ENCODE data around the gene TM4SF4. TPM values are rescaled to one million over a fixed set of nuclear protein-coding genes. Genes with fewer than 3 reads are reported as not detected.

The TM4SF4 gene
- polyA plus RNA-seq, 1 donor (not counting 4 experiments of a cell fraction or from before 2014, with no cell fraction given) = not detected

GRCh38 chr3:149435996-149436885 is 38.3 kb upstream of the TM4SF4 start:
- TF ChIP-seq EZH2 (IDR thresholded peaks at IDR 0.05; ENCODE audit: low read length) (no peak), CTCF (optimal IDR thresholded peaks at IDR 0.05 in 1 of 3, IDR thresholded peaks at IDR 0.05 in 1 of 3, conservative IDR thresholded peaks at IDR 0.05 in 1 of 3; ENCODE audit: extremely low read depth in 1 of 3, insufficient read depth in 2 of 3, low read length in 3 of 3) (no peak)
- Histone ChIP-seq H3K79me2 (ENCODE audit: control insufficient read depth, insufficient read depth, low read length) (no peaks in the 10 kb centered on the region), H3K4me2 (ENCODE audit: control insufficient read depth, extremely low read depth, insufficient read depth, low read depth, low read length) (no peak overlapping the region), H4K20me1 (ENCODE audit: control insufficient read depth, extremely low read depth, insufficient read depth, low read length) (no peaks in the 10 kb centered on the region), H3K27ac (ENCODE audit: control insufficient read depth, insufficient read depth, low read length) (no peak overlapping the region), H3K27me3 (ENCODE audit: control insufficient read depth, extremely low read depth, insufficient read depth, low read length) (no peaks in the 10 kb centered on the region), H3K4me3 (ENCODE audit: control insufficient read depth in 2 of 3, extremely low read depth in 1 of 3, insufficient read depth in 2 of 3, low read depth in 1 of 3, low read length in 3 of 3) (no peak overlapping the region), H3K4me1 (ENCODE audit: control insufficient read depth, extremely low read depth, insufficient read depth, low read length) (no peaks in the 10 kb centered on the region), H3K9me1 (ENCODE audit: control insufficient read depth, extremely low read depth, insufficient read depth, low read length) (no peaks in the 10 kb centered on the region), H3K9me3 (ENCODE audit: control insufficient read depth, low read depth, low read length) (no peaks in the 10 kb centered on the region), H3K9ac (ENCODE audit: control insufficient read depth, extremely low read depth, insufficient read depth, low read length) (no peak overlapping the region), H3K36me3 (ENCODE audit: control insufficient read depth in 2 of 2, extremely low read depth in 1 of 2, insufficient read depth in 2 of 2, low read length in 2 of 2) (no peaks in the 10 kb centered on the region), H2AFZ (ENCODE audit: control insufficient read depth, low read length) (no peak overlapping the region)
- dilution Hi-C loops (cut with MboI; ENCODE audit: extremely low pct_ligation_motif_present, low sequenced_read_pairs) = no loop called here
- no peak for FAIRE-seq
- DNase-seq (ENCODE audit: low read depth, low spot score) = no peak

DNA sequence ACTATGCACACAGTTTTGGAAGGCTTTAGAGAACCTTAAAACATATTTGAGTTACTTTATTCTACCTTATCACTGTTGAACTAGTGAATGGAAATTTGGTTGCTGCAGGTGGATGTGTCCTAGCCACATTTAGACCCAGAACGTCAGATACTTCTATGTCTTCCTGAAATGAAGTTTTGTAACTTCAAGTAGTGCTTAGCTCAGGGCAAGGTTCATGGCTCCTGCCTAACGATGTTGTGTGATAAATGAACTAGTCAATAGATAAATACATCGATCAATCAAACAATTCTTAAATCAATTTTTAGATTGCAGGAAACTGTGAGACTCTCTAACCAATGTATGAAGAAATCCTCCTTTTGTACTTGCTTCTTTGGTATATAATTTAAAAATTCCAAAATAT is 37.2 kb upstream of the TM4SF4 start:
- dilution Hi-C loops (cut with MboI; ENCODE audit: extremely low pct_ligation_motif_present, low sequenced_read_pairs) = no loop called here
- Histone ChIP-seq H3K36me3 (ENCODE audit: control insufficient read depth in 2 of 2, extremely low read depth in 1 of 2, insufficient read depth in 2 of 2, low read length in 2 of 2) (no peaks in the 10 kb centered on the region), H2AFZ (ENCODE audit: control insufficient read depth, low read length) (no peak overlapping the region), H4K20me1 (ENCODE audit: control insufficient read depth, extremely low read depth, insufficient read depth, low read length) (no peaks in the 10 kb centered on the region), H3K27ac (ENCODE audit: control insufficient read depth, insufficient read depth, low read length) (no peak overlapping the region), H3K9ac (ENCODE audit: control insufficient read depth, extremely low read depth, insufficient read depth, low read length) (no peak overlapping the region), H3K4me1 (ENCODE audit: control insufficient read depth, extremely low read depth, insufficient read depth, low read length) (no peaks in the 10 kb centered on the region), H3K9me3 (ENCODE audit: control insufficient read depth, low read depth, low read length) (no peaks in the 10 kb centered on the region), H3K9me1 (ENCODE audit: control insufficient read depth, extremely low read depth, insufficient read depth, low read length) (no peaks in the 10 kb centered on the region), H3K79me2 (ENCODE audit: control insufficient read depth, insufficient read depth, low read length) (no peaks in the 10 kb centered on the region), H3K27me3 (ENCODE audit: control insufficient read depth, extremely low read depth, insufficient read depth, low read length) (no peaks in the 10 kb centered on the region), H3K4me3 (ENCODE audit: control insufficient read depth in 2 of 3, extremely low read depth in 1 of 3, insufficient read depth in 2 of 3, low read depth in 1 of 3, low read length in 3 of 3) (no peak overlapping the region), H3K4me2 (ENCODE audit: control insufficient read depth, extremely low read depth, insufficient read depth, low read depth, low read length) (no peak overlapping the region)
- TF ChIP-seq EZH2 (IDR thresholded peaks at IDR 0.05; ENCODE audit: low read length) (no peak), CTCF (optimal IDR thresholded peaks at IDR 0.05 in 1 of 3, IDR thresholded peaks at IDR 0.05 in 1 of 3, conservative IDR thresholded peaks at IDR 0.05 in 1 of 3; ENCODE audit: extremely low read depth in 1 of 3, insufficient read depth in 2 of 3, low read length in 3 of 3) (no peak)
- DNase-seq (ENCODE audit: low read depth, low spot score) = no peak
- FAIRE-seq = no peak

Measured in keratinocyte (primary cell).